K562 (cell line): ENCODE measurements around the gene SPHK1. TPM values are rescaled to one million over a fixed set of nuclear protein-coding genes. Genes with fewer than 3 reads are reported as not detected.

Source experiments
- ATF6 ChIP-seq: sonication (generic); formaldehyde crosslinking; IDR thresholded peaks from 2 replicates; pipeline ENCODE4 v1.4.0; 2020; ENCODE audit warnings: mild to moderate bottlenecking, missing genetic modification reagents
- ATF7 ChIP-seq: fragments of 450-650 bp; IDR thresholded peaks from 2 replicates; pipeline ENCODE4 v1.7.1; 2014; ENCODE audit warnings: mild to moderate bottlenecking, moderate library complexity
- BCOR ChIP-seq: fragments of 450-650 bp; IDR thresholded peaks from 2 replicates; pipeline ENCODE4 v1.6.1; 2016
- CBFA2T2 ChIP-seq: fragments of 450-650 bp; conservative IDR thresholded peaks from 2 replicates; pipeline ENCODE4 v1.6.1; 2017; ENCODE audit warnings: mild to moderate bottlenecking
- CREBBP ChIP-seq: IDR thresholded peaks from one replicate; pipeline ENCODE4 v1.6.1; 2012; ENCODE audit warnings: low read depth, mild to moderate bottlenecking, control low read depth, inconsistent platforms, low read length
- CSDE1 ChIP-seq, 2 experiments: fragments of 450-650 bp; IDR thresholded peaks; 2 replicates each; pipeline ENCODE4 v1.6.1; 2016; ENCODE audit warnings: mild to moderate bottlenecking in 1 of 2
- HES1 ChIP-seq: fragments of 450-650 bp; IDR thresholded peaks from 2 replicates; pipeline ENCODE4 v1.6.1; 2016; ENCODE audit warnings: low read depth, mild to moderate bottlenecking, moderate library complexity
- KLF16 ChIP-seq: IDR thresholded peaks from 2 replicates; pipeline ENCODE4 v1.6.1; 2016; ENCODE audit warnings: antibody characterized with exemption
- NFIC ChIP-seq: fragments of 450-650 bp; IDR thresholded peaks from 2 replicates; pipeline ENCODE4 v1.6.1; 2017; ENCODE audit warnings: mild to moderate bottlenecking, inconsistent platforms
- POLR2A ChIP-seq: fragments of 450-650 bp; conservative IDR thresholded peaks from 2 replicates; pipeline ENCODE4 v1.6.1; 2016
- PTTG1 ChIP-seq: fragments of 450-650 bp; IDR thresholded peaks from 2 replicates; pipeline ENCODE4 v1.6.1; 2016; ENCODE audit warnings: low read depth, mild to moderate bottlenecking, missing genetic modification characterization, missing compliant biosample characterization
- PURB ChIP-seq: sonication (generic); formaldehyde crosslinking; IDR thresholded peaks from 2 replicates; pipeline ENCODE4 v1.9.0; 2021; ENCODE audit warnings: low read depth, mild to moderate bottlenecking, missing genetic modification reagents
- SPI1 ChIP-seq: IDR thresholded peaks from 2 replicates; pipeline ENCODE4 v1.6.1; 2011; ENCODE audit warnings: low read depth, low read length, control low read depth, borderline replicate concordance
- SRF ChIP-seq, 2 experiments: fragments of 250-450, 450-650 bp in 1 of 2; sonication (Bioruptor Pico) in 1 of 2; sonication (generic) in 1 of 2; formaldehyde crosslinking; IDR thresholded peaks; 2 replicates each; pipeline versions ENCODE4 v1.5.0 to v1.5.1; 2020 to 2022; ENCODE audit warnings: mild to moderate bottlenecking in 1 of 2, missing genetic modification reagents in 1 of 2
- SRSF3 ChIP-seq: fragments of 200-400 bp; formaldehyde crosslinking; IDR thresholded peaks from 2 replicates; pipeline ENCODE4 v1.6.1; 2016; ENCODE audit warnings: mild to moderate bottlenecking, low read length, moderate library complexity; ENCODE audit not compliant: insufficient read depth
- STAT5A ChIP-seq: IDR thresholded peaks from 2 replicates; pipeline ENCODE4 v1.6.1; 2012; ENCODE audit warnings: low read length, inconsistent platforms, borderline replicate concordance
- TBL1XR1 ChIP-seq, 2 experiments: IDR thresholded peaks; 2 replicates each; pipeline ENCODE4 v1.6.1; 2012; ENCODE audit warnings: improper control_type of control experiment in 2 of 2, low read length in 2 of 2, mild to moderate bottlenecking in 1 of 2
- XRCC4 ChIP-seq: IDR thresholded peaks from one replicate; pipeline ENCODE4 v1.6.1; 2011; ENCODE audit not compliant: insufficient read depth, insufficient read length; ENCODE audit errors: extremely low read depth
- ZBTB34 ChIP-seq: fragments of 250-450 bp; sonication (Bioruptor Pico); IDR thresholded peaks from 2 replicates; pipeline ENCODE4 v1.8.0; 2021; ENCODE audit warnings: mild to moderate bottlenecking, moderate library complexity
- ZC3H8 ChIP-seq: fragments of 450-650 bp; IDR thresholded peaks from 2 replicates; pipeline ENCODE4 v1.6.1; 2017
- ZHX1 ChIP-seq: fragments of 150-350 bp; conservative IDR thresholded peaks from 2 replicates; pipeline ENCODE4 v1.6.1; 2014; ENCODE audit warnings: low read length
- ZNF311 ChIP-seq: fragments of 250-450 bp; sonication (Bioruptor Pico); IDR thresholded peaks from 2 replicates; pipeline ENCODE4 v1.4.0; 2020; ENCODE audit warnings: mild to moderate bottlenecking, moderate library complexity
- ZNF589 ChIP-seq: fragments of 200-800 bp; sonication (Bioruptor generic); IDR thresholded peaks from 2 replicates; pipeline ENCODE4 v1.6.1; 2016; ENCODE audit warnings: low read depth, missing genetic modification characterization, missing compliant biosample characterization
- polyA plus RNA-seq, 8 experiments: library from polyadenylated mRNA; depleted of rRNA in 4 of 8; stranded (reverse) in 5 of 8; unstranded in 3 of 8; fragments of >200 nt; fragmentation: Nextera tagmentation in 2 of 8; fragmentation: Illumina TruSeq in 1 of 8; extraction: Ambion mirVana in 2 of 8; extraction: Trizol in 1 of 8; gene quantifications; 2 replicates each; pipeline versions ENCODE4 v1.2.1 to v1.2.3, GENCODE V29; 2011 to 2014; ENCODE audit warnings: inconsistent platforms in 1 of 8, missing spikeins in 1 of 8
- total RNA-seq, 7 experiments: library from RNA; depleted of rRNA in 6 of 7; stranded (reverse); fragments of >200 nt in 6 of 7; fragmentation: Illumina TruSeq in 2 of 7; extraction: Trizol in 2 of 7; gene quantifications; 2 replicates each; pipeline versions ENCODE4 v1.2.1 to v1.2.3, GENCODE V29; 2011 to 2021; ENCODE audit warnings: low replicate concordance in 1 of 7

The SPHK1 gene
- total and polyA plus RNA-seq, 9 of the 15 experiments (the other 6 are each of a cell fraction or from before 2014, with no cell fraction given): 0.21 to 60.3 (median 14.5) TPM

GRCh38 chr17:76414334-76415295, 30.2 kb downstream of the SPHK1 start (continued):
- no peak for TF ChIP-seq ZBTB34 (CRISPR knock-in tag)
- no peak for TF ChIP-seq XRCC4
- TF ChIP-seq STAT5A: peak; percentile 54; the same call in 1 of the 2 replicates
- TF ChIP-seq POLR2A: no peak
- no peak for TF ChIP-seq SPI1
- TF ChIP-seq SRF (CRISPR knock-in tag; IDR thresholded peaks at IDR 0.05): no peak
- TF ChIP-seq BCOR: no peak
- TF ChIP-seq CREBBP: no peak
- peak in 1 of 2 experiments; percentile 38; a peak in 1 of 4 replicates for TF ChIP-seq TBL1XR1 (IDR thresholded peaks at IDR 0.05; ENCODE audit: low read length in 2 of 2)
- TF ChIP-seq CSDE1 (IDR thresholded peaks at IDR 0.05): no peak
- no peak for TF ChIP-seq ZHX1
- TF ChIP-seq KLF16: peak; percentile 81
- peak; percentile 86 for TF ChIP-seq CBFA2T2
- TF ChIP-seq ZNF589 (CRISPR knock-in tag): no peak
- no peak for TF ChIP-seq SRSF3
- TF ChIP-seq PTTG1 (tag): no peak
- no peak for TF ChIP-seq PURB (CRISPR knock-in tag)
- no peak for TF ChIP-seq ATF6
- TF ChIP-seq ZC3H8: no peak
- TF ChIP-seq ATF7: no peak
- 0 out of 2 replicates have a peak, but pooled peaks have one; percentile 16 for TF ChIP-seq HES1
- no peak for TF ChIP-seq ZNF311 (CRISPR knock-in tag)
- peak; percentile 99 for TF ChIP-seq NFIC
